ENCODE data around the gene SDK1. TPM values are rescaled to one million over a fixed set of nuclear protein-coding genes. Genes with fewer than 3 reads are reported as not detected.

The SDK1 gene
- total and polyA plus RNA-seq, 2 of the 8 experiments (the other 6 are each of a cell fraction or from before 2014, with no cell fraction given) = 3.3 to 7.2 TPM

GRCh38 chr7:3560495-3560894 lies 259.4 kb downstream of the SDK1 start:
- CTCF ChIA-PET (ENCODE audit: partially characterized antibody) = no interaction called here
- Histone ChIP-seq H3K27me3 (replicated peaks in 1 of 4; ENCODE audit: control insufficient read depth in 3 of 4, extremely low read depth in 1 of 4, insufficient read depth in 3 of 4, low read length in 3 of 4) (no peaks in the 10 kb centered on the region), H3K4me1 (replicated peaks in 1 of 4; ENCODE audit: control insufficient read depth in 3 of 4, insufficient read depth in 4 of 4, low read length in 3 of 4) (no peaks in the 10 kb centered on the region), H3K79me2 (ENCODE audit: control insufficient read depth in 1 of 2, insufficient read depth in 2 of 2, low read length in 2 of 2) (no peaks in the 10 kb centered on the region), H3K23ac (ENCODE audit: insufficient read length) (no peak overlapping the region), H3K56ac (replicated peaks; ENCODE audit: insufficient read length, low read depth, low read length) (no peak overlapping the region), H2BK15ac (ENCODE audit: low read length) (no peak overlapping the region), H4K8ac (ENCODE audit: extremely low read depth, insufficient read depth, low read length) (no peak overlapping the region), H3K4me2 (ENCODE audit: insufficient read depth in 1 of 2, low read depth in 2 of 2, low read length in 2 of 2) (no peak overlapping the region), H3K4ac (replicated peaks; ENCODE audit: insufficient read length, low read depth, low read length) (no peak overlapping the region), H3K79me1 (ENCODE audit: low read depth, low read length) (no peaks in the 10 kb centered on the region), H2AFZ (ENCODE audit: low read length) (no peak overlapping the region), H2BK5ac (ENCODE audit: low read depth, low read length) (no peak overlapping the region), H4K20me1 (replicated peaks in 1 of 2; ENCODE audit: control insufficient read depth in 1 of 2, insufficient read depth in 2 of 2, low read length in 2 of 2) (no peaks in the 10 kb centered on the region), H3K9ac (replicated peaks in 1 of 4; ENCODE audit: extremely low read depth in 1 of 4, low read depth in 3 of 4, low read length in 3 of 4) (no peak overlapping the region), H3K36me3 (ENCODE audit: control insufficient read depth in 2 of 4, insufficient read depth in 4 of 4, low read length in 3 of 4) (no peaks in the 10 kb centered on the region), H2BK12ac (ENCODE audit: low read depth, low read length) (no peak overlapping the region), H4K5ac (ENCODE audit: insufficient read length, low read depth, low read length) (no peak overlapping the region), H3K27ac (ENCODE audit: low read depth, low read length) (no peak overlapping the region), H2BK120ac (replicated peaks; ENCODE audit: low read depth, low read length) (no peak overlapping the region), H3K14ac (ENCODE audit: insufficient read length) (no peak overlapping the region), H3K4me3 (ENCODE audit: extremely low read depth in 1 of 4, insufficient read depth in 2 of 4, low read depth in 3 of 4, low read length in 4 of 4) (no peak overlapping the region), H4K91ac (replicated peaks; ENCODE audit: insufficient read length, low read length) (no peak overlapping the region), H3K23me2 (ENCODE audit: low read depth, low read length) (no peaks in the 10 kb centered on the region), H2AK5ac (ENCODE audit: low read depth, low read length) (no peak overlapping the region), H2BK20ac (ENCODE audit: low read length) (no peak overlapping the region), H3K9me3 (ENCODE audit: insufficient read depth in 2 of 2, low read depth in 1 of 2, low read length in 1 of 2) (no peaks in the 10 kb centered on the region), H3K18ac (ENCODE audit: extremely low read depth, low read length) (no peak overlapping the region)
- DNase-seq (ENCODE audit: low read depth in 1 of 2, low spot score in 2 of 2) = no peak
- FAIRE-seq = no peak
- 94% methylated on average over 5 of the region's 6 CpGs; no CpG with 5 or more reads in 1 of the 2 experiments for WGBS, 2 experiments (ENCODE audit: extremely low coverage in 1 of 2, insufficient coverage in 1 of 2, insufficient read length in 1 of 2, insufficient replicate concordance in 2 of 2, low coverage in 1 of 2, low lambda C conversion rate in 2 of 2, missing lambda C conversion rate in 1 of 2)
- POLR2A ChIA-PET (ENCODE audit: partially characterized antibody) = no interaction called here
- TF ChIP-seq TCF12 (IDR thresholded peaks at IDR 0.05; ENCODE audit: low read depth, low read length) = no peak
- no peak for TF ChIP-seq RBBP5 (IDR thresholded peaks at IDR 0.05; ENCODE audit: borderline replicate concordance, low read depth, low read length)
- no peak for TF ChIP-seq SUZ12 (IDR thresholded peaks at IDR 0.05; ENCODE audit: low read length)
- TF ChIP-seq SRF (IDR thresholded peaks at IDR 0.05; ENCODE audit: low read depth, low read length) = no peak
- no peak for TF ChIP-seq BACH1 (IDR thresholded peaks at IDR 0.05; ENCODE audit: low read length)
- TF ChIP-seq RFX5 (IDR thresholded peaks at IDR 0.05; ENCODE audit: borderline replicate concordance, low read depth, low read length) = no peak
- TF ChIP-seq POLR2A (IDR thresholded peaks at IDR 0.05; ENCODE audit: control extremely low read depth in 1 of 2, low read depth in 2 of 2, low read length in 2 of 2) = no peak
- TF ChIP-seq POU5F1 (IDR thresholded peaks at IDR 0.05; ENCODE audit: low read depth, low read length) = no peak
- TF ChIP-seq SIRT6 (IDR thresholded peaks at IDR 0.05; ENCODE audit: low read length) = no peak
- no peak for TF ChIP-seq KDM4A (IDR thresholded peaks at IDR 0.05; ENCODE audit: low read depth, low read length, severe bottlenecking)
- no peak for TF ChIP-seq FOSL1 (IDR thresholded peaks at IDR 0.05; ENCODE audit: insufficient read depth, low read depth, low read length)
- no peak for TF ChIP-seq E2F6 (IDR thresholded peaks at IDR 0.05)
- no peak for TF ChIP-seq SP4 (IDR thresholded peaks at IDR 0.05; ENCODE audit: low read length)
- TF ChIP-seq KDM5A (IDR thresholded peaks at IDR 0.05; ENCODE audit: low read length) = no peak
- TF ChIP-seq SAP30 (IDR thresholded peaks at IDR 0.05; ENCODE audit: insufficient read depth, insufficient replicate concordance, low read length) = no peak
- no peak for TF ChIP-seq KDM1A (IDR thresholded peaks at IDR 0.05; ENCODE audit: borderline replicate concordance, low read length)
